BLaER1 (cell line): ENCODE results near the gene CLDN9.
A peak's percentile ranks its signal among the peaks of the same experiment; 100 is the strongest.

Source experiments
- H3K27ac ChIP-seq: shearing (Covaris generic); formaldehyde crosslinking; 2 replicates; pipeline ENCODE4 v1.8.1; 2022
- H3K27me3 ChIP-seq: shearing (Covaris generic); formaldehyde crosslinking; 2 replicates; pipeline ENCODE4 v1.8.1; 2022
- H3K36me3 ChIP-seq: shearing (Covaris generic); formaldehyde crosslinking; 2 replicates; pipeline ENCODE4 v1.8.1; 2022
- H3K4me1 ChIP-seq: shearing (Covaris generic); formaldehyde crosslinking; 2 replicates; pipeline ENCODE4 v1.8.1; 2022
- H3K4me2 ChIP-seq: shearing (Covaris generic); formaldehyde crosslinking; 2 replicates; pipeline ENCODE4 v1.8.1; 2022
- H3K4me3 ChIP-seq: shearing (Covaris generic); formaldehyde crosslinking; 2 replicates; pipeline ENCODE4 v1.8.1; 2022
- H3K9ac ChIP-seq: shearing (Covaris generic); formaldehyde crosslinking; 2 replicates; pipeline ENCODE4 v1.8.1; 2022
- H3K9me3 ChIP-seq: shearing (Covaris generic); formaldehyde crosslinking; 2 replicates; pipeline ENCODE4 v1.8.1; 2022
- H4K20me1 ChIP-seq: shearing (Covaris generic); formaldehyde crosslinking; 2 replicates; pipeline ENCODE4 v1.8.1; 2022
- Cebpa-rat ChIP-seq: shearing (Covaris generic); IDR thresholded peaks from 2 replicates; pipeline ENCODE4 v1.8.1; 2022

Gene CLDN9

DNA sequence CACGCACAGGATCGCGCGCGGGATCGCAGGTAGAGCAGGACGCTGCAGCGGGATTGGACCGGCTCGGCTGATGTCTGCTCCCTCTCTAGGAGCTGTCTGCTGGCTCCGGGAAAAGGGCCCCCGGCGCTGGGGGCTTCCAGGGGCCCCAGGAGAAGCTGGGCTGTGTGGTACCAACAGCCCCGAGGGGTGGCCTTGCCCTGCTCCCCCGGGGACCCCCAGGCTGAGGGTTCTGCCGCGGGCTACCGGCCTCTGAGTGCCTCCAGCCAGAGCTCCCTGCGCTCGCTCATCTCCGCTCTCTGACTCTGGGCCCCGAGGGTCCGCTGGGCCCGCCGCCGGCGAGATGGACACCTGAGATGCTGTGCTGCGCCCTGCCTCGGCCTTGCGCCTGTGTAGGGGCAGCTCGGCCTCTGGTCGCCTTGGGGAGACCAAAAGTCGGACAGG, 45.0 kb upstream of the CLDN9 start:
- Histone ChIP-seq H3K36me3 (peaks cover 23% of the 10 kb centered on the region; the same call in 1 of the 2 replicates), H3K9ac (peak overlapping the region; percentile 92; the same call in 1 of the 2 replicates), H3K9me3 (no peaks in the 10 kb centered on the region), H3K4me1 (peaks cover 59% of the 10 kb centered on the region), H3K27ac (no peak overlapping the region), H3K4me2 (peak overlapping the region; percentile 97), H3K4me3 (peak overlapping the region; percentile 93; the same call in 1 of the 2 replicates), H3K27me3 (peaks cover 13% of the 10 kb centered on the region; the same call in 1 of the 2 replicates), H4K20me1 (peaks cover 71% of the 10 kb centered on the region)
- no peak for TF ChIP-seq Cebpa-rat

DNA sequence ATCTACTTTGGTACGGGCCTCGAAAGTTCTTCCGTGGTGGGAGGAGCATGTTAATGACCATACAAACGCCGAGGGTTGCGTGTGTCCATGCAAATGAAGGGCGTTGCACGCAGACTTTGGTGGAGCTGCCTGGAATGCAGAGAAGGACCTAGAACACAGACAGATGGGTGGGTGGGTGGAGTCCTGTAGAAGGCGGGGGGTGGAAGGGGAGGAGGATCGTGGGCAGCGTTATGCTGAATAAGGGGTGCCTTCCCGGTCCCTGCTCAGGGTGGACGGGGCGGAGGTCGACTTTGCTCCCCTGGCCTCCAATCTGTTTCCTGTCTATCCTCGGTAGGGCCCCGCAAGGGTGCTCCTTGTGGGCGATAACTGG, 44.4 kb upstream of the CLDN9 start:
- peak overlapping the region; percentile 92 for H3K9ac ChIP-seq
- H3K4me2 ChIP-seq, result peak overlapping the region; percentile 97
- H3K9me3 ChIP-seq, result no peaks in the 10 kb centered on the region
- H3K27ac ChIP-seq, result peak overlapping the region; percentile 91
- TF ChIP-seq Cebpa-rat, result no peak
- peak overlapping the region; percentile 93 for H3K4me3 ChIP-seq
- H3K27me3 ChIP-seq, result peaks cover 10% of the 10 kb centered on the region; the same call in 1 of the 2 replicates
- peaks cover 71% of the 10 kb centered on the region for H4K20me1 ChIP-seq
- peaks cover 62% of the 10 kb centered on the region for H3K4me1 ChIP-seq
- peaks cover 23% of the 10 kb centered on the region; the same call in 1 of the 2 replicates for H3K36me3 ChIP-seq

DNA sequence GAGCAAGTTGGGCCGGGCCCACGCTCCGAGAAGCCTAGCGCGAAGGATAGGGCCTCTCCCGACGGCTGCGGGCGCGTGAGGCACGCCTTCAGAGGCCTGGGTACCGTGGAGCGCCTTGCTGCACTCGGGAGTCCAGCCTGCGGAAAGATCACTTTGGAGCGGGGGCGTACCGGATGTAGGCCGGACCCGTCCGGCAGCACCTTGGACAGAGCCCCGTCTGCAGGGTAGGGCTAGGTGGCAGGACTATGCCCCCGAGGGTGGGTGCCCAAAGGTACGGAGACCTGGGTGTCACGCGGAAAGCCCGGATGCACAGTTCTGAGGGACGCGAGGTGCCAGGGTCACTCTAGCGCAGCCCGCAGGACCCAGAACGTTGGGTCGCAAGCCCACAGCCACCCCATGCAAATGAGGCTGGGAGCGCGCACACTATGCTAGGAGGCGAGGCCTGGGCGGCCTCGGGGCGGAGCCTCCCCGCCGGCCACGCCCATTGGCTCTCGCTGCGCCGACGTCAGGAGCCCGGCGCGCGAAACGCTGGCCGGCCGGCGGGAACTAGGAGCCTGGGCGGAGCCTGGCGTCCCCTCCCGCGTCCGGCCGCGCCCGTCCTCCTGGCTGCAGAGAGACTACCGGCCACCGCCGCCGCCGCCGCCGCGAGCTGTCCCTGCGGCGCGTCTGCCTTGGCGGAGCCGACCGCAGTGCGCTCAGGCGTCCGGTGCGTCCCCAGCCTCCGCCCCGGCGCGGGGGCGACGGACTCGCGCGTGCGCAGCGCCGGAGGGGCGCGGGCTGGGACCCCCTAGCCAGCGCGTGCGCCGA, 43.8 kb upstream of the CLDN9 start, which contains the start of gene PAQR4:
Gene PAQR4, plus strand, starts transcription at position 611 of the 807 bp plus-strand sequence. CDS start 327 bp downstream, outside the sequence.
- peak within 1 kb of the TSS; percentile 97 for H3K4me2 ChIP-seq
- no peak for TF ChIP-seq Cebpa-rat
- H3K9me3 ChIP-seq, result no peaks in the 10 kb centered on the region
- H3K27me3 ChIP-seq, result peaks cover 5% of the 10 kb centered on the region; the same call in 1 of the 2 replicates
- H3K36me3 ChIP-seq, result peaks cover 23% of the 10 kb centered on the region; the same call in 1 of the 2 replicates
- peaks cover 77% of the 10 kb centered on the region for H4K20me1 ChIP-seq
- peak within 1 kb of the TSS; percentile 93 for H3K4me3 ChIP-seq
- H3K9ac ChIP-seq, result peak within 1 kb of the TSS; percentile 92
- peaks cover 68% of the 10 kb centered on the region for H3K4me1 ChIP-seq
- peak within 1 kb of the TSS; percentile 91 for H3K27ac ChIP-seq

DNA sequence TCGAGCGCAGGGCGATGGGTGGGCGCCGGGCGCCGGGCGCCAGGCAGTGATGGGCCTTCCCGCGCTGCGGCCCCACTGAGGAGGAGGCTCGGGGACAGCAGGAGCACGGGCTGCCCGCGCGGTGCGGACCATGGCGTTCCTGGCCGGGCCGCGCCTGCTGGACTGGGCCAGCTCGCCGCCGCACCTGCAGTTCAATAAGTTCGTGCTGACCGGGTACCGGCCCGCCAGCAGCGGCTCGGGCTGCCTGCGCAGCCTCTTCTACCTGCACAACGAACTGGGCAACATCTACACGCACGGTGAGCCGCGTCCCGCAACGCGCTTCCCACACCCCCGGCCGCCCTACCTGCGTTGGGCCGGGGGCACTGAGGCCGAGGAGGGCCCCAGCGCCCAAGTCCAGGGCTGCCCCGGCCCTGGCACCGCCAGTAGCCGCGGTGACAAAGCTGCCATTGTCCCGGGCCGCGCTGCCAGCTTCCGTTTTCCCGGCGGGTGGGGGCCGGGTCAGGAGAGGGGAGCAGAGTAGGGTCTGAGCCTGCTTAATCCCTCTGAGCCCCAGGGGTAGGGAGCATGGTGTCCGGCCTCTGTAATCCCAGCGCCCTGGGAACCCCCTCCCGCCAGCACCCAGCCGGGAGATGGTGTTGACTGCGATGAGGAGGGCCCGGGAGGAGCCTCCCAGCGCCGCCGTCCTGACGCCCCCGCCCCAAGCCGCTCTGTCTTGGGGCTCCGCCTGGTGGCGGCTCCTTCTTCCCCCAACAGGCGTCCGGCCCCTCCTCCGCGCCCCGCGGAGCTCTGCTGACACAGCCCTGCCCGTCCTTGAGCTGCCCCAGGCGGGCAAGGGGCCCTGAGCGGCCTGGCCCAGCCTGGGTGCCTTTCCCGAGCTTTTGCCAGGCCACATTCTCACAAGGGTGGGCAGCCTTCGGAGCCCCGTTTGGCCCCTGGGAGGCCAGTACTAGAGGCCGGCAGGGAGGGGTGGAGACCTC, 42.9 kb upstream of the CLDN9 start:
- Histone ChIP-seq H3K27ac (peak overlapping the region; percentile 91), H3K4me1 (peaks cover 77% of the 10 kb centered on the region), H3K4me3 (peak overlapping the region; percentile 93), H4K20me1 (peaks cover 86% of the 10 kb centered on the region), H3K27me3 (no peaks in the 10 kb centered on the region), H3K9ac (peak overlapping the region; percentile 92), H3K9me3 (no peaks in the 10 kb centered on the region), H3K36me3 (peaks cover 28% of the 10 kb centered on the region), H3K4me2 (peak overlapping the region; percentile 97)
- TF ChIP-seq Cebpa-rat, result no peak

DNA sequence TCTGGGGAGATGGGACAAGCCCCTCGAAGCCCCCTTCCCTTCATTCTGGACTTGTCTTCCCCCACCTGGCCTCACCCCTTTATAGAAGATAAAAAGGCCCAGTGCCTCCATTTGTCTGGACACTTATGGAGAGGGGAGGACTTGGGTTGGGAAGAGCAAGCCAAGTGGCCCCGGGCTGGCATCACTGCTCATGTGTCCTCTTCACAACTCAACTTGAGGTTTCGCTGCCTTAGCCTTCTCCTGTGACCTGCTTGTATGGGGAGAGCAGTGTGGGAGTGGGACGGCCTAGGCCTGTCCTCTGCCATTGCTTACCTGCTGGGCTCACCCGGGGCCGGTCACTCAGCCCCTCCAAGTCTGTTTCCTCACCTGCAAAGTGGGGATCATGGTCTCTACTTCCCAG, 42.2 kb upstream of the CLDN9 start:
- Histone ChIP-seq H3K27me3 (no peaks in the 10 kb centered on the region), H3K27ac (peak overlapping the region; percentile 91), H3K4me3 (peak overlapping the region; percentile 93), H3K36me3 (peaks cover 35% of the 10 kb centered on the region), H3K9ac (peak overlapping the region; percentile 92), H3K4me2 (peak overlapping the region; percentile 97), H3K9me3 (no peaks in the 10 kb centered on the region), H3K4me1 (peaks cover 79% of the 10 kb centered on the region), H4K20me1 (peaks cover 88% of the 10 kb centered on the region)
- no peak for TF ChIP-seq Cebpa-rat

DNA sequence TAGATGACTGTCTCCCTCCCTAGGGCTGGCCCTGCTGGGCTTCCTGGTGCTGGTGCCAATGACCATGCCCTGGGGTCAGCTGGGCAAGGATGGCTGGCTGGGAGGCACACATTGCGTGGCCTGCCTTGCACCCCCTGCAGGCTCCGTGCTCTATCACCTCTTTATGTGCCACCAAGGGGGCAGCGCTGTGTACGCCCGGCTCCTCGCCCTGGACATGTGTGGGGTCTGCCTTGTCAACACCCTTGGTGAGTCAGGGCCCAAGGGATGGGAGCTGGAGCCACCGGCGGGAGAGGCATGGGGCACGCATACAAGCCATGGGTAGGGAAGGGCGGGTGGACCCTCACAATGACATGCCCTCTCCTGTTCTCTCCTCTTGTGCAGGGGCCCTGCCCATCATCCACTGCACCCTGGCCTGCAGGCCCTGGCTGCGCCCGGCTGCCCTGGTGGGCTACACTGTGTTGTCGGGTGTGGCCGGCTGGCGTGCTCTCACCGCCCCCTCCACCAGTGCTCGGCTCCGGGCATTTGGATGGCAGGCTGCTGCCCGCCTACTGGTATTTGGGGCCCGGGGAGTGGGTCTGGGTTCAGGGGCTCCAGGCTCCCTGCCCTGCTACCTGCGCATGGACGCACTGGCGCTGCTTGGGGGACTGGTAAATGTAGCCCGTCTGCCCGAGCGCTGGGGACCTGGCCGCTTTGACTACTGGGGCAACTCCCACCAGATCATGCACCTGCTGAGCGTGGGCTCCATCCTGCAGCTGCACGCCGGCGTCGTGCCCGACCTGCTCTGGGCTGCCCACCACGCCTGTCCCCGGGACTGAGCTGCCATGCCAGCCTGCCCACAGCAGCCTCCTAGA, 41.4 kb upstream of the CLDN9 start:
- H3K9ac ChIP-seq, result peak overlapping the region; percentile 92
- H3K4me1 ChIP-seq, result peaks cover 79% of the 10 kb centered on the region
- peak overlapping the region; percentile 91 for H3K27ac ChIP-seq
- no peaks in the 10 kb centered on the region for H3K27me3 ChIP-seq
- TF ChIP-seq Cebpa-rat, result no peak
- H3K9me3 ChIP-seq, result no peaks in the 10 kb centered on the region
- peaks cover 87% of the 10 kb centered on the region for H4K20me1 ChIP-seq
- H3K36me3 ChIP-seq, result peaks cover 42% of the 10 kb centered on the region
- peak overlapping the region; percentile 97 for H3K4me2 ChIP-seq
- peak overlapping the region; percentile 93 for H3K4me3 ChIP-seq

DNA sequence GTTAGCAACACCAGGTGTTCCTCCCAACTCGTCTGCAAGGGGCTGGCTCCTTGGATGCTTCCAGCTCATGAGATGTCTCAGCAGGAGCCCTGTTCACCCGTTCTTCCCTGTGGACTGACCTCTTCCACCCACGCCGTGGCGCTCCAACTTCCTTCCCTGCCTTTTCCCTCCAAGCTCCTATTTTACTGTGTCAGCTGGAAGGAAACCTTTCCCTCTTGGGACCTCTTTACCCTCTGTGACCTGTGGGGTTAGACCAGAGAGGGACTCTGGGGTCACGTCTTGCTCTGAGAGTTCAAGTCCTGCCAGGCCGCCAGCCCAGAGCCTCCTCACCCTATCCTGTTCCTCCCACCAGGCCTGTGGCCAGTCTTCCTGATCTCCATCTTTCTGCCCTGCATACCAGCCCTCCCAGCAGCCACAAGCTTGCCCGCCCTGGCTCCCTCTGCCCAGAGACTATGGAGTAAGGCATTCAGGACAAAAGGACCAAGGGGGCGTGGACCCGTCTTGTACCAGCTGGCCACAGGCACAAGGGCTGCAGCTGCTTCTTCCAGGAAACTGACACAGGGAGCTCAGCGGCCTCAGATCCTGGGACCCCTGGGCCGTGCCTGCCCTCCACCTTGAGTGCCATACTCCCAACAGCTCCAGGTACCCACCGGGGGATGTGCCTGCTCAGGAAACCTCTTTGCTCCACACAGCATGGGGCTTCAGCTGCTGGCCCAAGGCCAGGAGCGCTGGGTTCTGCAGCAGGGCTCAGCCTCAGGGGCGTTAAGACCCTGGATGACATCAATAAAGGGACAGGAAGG, 40.5 kb upstream of the CLDN9 start:
- Histone ChIP-seq H3K27me3 (no peaks in the 10 kb centered on the region), H3K4me3 (peak overlapping the region; percentile 93), H3K4me1 (peaks cover 87% of the 10 kb centered on the region), H3K4me2 (peak overlapping the region; percentile 97), H4K20me1 (peaks cover 87% of the 10 kb centered on the region), H3K9ac (peak overlapping the region; percentile 92), H3K27ac (peak overlapping the region; percentile 91), H3K36me3 (peaks cover 43% of the 10 kb centered on the region), H3K9me3 (no peaks in the 10 kb centered on the region)
- TF ChIP-seq Cebpa-rat, result no peak

DNA sequence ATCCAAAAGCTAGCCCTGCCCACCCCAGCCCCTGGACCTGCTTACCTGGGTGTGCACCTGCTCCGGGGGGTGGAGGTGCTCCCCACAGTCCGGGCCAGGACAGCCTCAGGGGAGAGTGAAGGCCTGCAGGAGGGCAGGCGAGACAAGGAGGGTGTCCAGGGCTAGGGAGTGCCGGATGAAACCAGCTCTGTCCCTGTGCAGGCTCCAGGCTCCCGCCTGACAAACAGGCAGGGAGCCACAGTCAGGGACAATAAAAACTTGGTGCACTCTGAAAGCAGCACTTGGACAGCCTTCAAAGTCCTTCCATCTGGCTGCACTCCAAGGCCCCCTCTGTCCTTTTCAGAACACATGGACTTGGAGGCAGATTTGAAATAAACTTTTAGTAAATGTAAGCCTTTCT, 39.6 kb upstream of the CLDN9 start:
- no peak for TF ChIP-seq Cebpa-rat
- no peaks in the 10 kb centered on the region for H3K9me3 ChIP-seq
- peak overlapping the region; percentile 92 for H3K9ac ChIP-seq
- no peaks in the 10 kb centered on the region for H3K27me3 ChIP-seq
- peaks cover 43% of the 10 kb centered on the region for H3K36me3 ChIP-seq
- H3K27ac ChIP-seq, result peak overlapping the region; percentile 91
- peak overlapping the region; percentile 97 for H3K4me2 ChIP-seq
- peaks cover 84% of the 10 kb centered on the region for H4K20me1 ChIP-seq
- H3K4me1 ChIP-seq, result peaks cover 87% of the 10 kb centered on the region
- H3K4me3 ChIP-seq, result peak overlapping the region; percentile 93
